Effector memory CD8-positive, alpha-beta T cell (primary cell): ENCODE data around the gene PCDHGA10.

ENCODE experiments used
- ATAC-seq: fragments of 150-1000 bp; cut with Tn5 transposase; replicated peaks from 2 replicates; pipeline ENCODE4 v1.10.0; 2021; ENCODE audit warnings: mild to moderate bottlenecking, moderate library complexity
- DNase-seq, 3 experiments: peaks; one replicate each; pipeline ENCODE4 v3.0.0; 2021
- H3K27ac Mint-ChIP-seq, 2 donors: one replicate each; pipeline ENCODE4 v1.8.0; 2022; ENCODE audit warnings: mild to moderate bottlenecking in 2 of 2, mixed read lengths in 2 of 2, moderate library complexity in 2 of 2
- H3K27me3 Mint-ChIP-seq, 2 donors: one replicate each; pipeline ENCODE4 v1.8.0; 2022; ENCODE audit warnings: mixed read lengths in 2 of 2
- H3K36me3 Mint-ChIP-seq: one replicate; pipeline ENCODE4 v1.8.0; 2022; ENCODE audit warnings: mild to moderate bottlenecking, moderate library complexity, mixed read lengths; ENCODE audit not compliant: insufficient read depth
- H3K4me1 Mint-ChIP-seq, 2 donors: one replicate each; pipeline ENCODE4 v1.8.0; 2022; ENCODE audit warnings: low read depth in 2 of 2, mixed read lengths in 2 of 2
- H3K4me3 Mint-ChIP-seq, 2 donors: one replicate each; pipeline ENCODE4 v1.8.0; 2022; ENCODE audit warnings: mild to moderate bottlenecking in 2 of 2, mixed read lengths in 2 of 2, moderate library complexity in 2 of 2
- H3K9me3 Mint-ChIP-seq, 2 donors: one replicate each; pipeline ENCODE4 v1.8.0; 2022; ENCODE audit warnings: mixed read lengths in 2 of 2

The PCDHGA10 gene

DNA sequence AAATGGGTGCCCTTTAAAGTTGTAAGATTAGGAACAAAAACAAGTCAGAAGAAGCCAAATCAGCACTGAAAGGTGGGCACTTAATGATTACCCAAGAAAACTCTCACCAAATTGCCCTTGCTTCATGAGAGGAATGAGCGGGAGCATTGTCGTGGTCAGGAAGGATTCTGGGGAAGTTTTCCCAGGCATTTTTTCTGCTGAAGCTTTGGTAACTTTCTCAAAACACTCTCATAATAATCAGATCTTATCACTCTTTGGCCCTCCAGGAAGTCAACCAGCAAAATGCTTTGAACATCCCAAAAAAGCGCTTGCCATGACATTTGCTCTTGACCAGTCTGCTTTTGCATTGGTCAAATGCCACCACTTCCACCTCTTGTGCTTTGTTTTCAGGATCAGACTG, 52.6 kb downstream of the PCDHGA10 start:
- Mint-ChIP-seq H3K9me3 (no peaks in the 10 kb centered on the region), H3K4me1 (no peaks in the 10 kb centered on the region), H3K36me3 (no peaks in the 10 kb centered on the region), H3K27ac (no peak overlapping the region), H3K27me3 (peaks cover 21 to 26% of the 10 kb centered on the region in 2 donors), H3K4me3 (no peak overlapping the region)
- ATAC-seq (no peak), DNase-seq (no peak)
